Stimulated activated naive CD8-positive, alpha-beta T cell treated with anti-CD3 and anti-CD28 coated beads, Interleukin-15, Interleukin-2, amounts not matched to agents 100 ng/mL and 50 ng/mL, for 24 hours (primary cell): ENCODE data around the gene IFT88.
A peak's percentile ranks its signal among the peaks of the same experiment; 100 is the strongest.
"Not testable (repeated sequence)": the region's sequence is repeated elsewhere in the genome, so short reads cannot be mapped to it uniquely, and the experiment has no call there.

Experiments used
- H3K27ac Mint-ChIP-seq: one replicate; pipeline ENCODE4 v1.8.0; 2021; ENCODE audit warnings: mild to moderate bottlenecking, mixed read lengths
- H3K27me3 Mint-ChIP-seq: one replicate; pipeline ENCODE4 v1.8.0; 2021; ENCODE audit warnings: mixed read lengths
- H3K36me3 Mint-ChIP-seq: one replicate; pipeline ENCODE4 v1.8.0; 2021; ENCODE audit warnings: low read depth, mixed read lengths
- H3K4me1 Mint-ChIP-seq: one replicate; pipeline ENCODE4 v1.8.0; 2021; ENCODE audit warnings: low read depth, mixed read lengths
- H3K4me3 Mint-ChIP-seq: one replicate; pipeline ENCODE4 v1.8.0; 2021; ENCODE audit warnings: mild to moderate bottlenecking, mixed read lengths
- H3K9me3 Mint-ChIP-seq: one replicate; pipeline ENCODE4 v1.8.0; 2021; ENCODE audit warnings: mixed read lengths

IFT88 gene

DNA sequence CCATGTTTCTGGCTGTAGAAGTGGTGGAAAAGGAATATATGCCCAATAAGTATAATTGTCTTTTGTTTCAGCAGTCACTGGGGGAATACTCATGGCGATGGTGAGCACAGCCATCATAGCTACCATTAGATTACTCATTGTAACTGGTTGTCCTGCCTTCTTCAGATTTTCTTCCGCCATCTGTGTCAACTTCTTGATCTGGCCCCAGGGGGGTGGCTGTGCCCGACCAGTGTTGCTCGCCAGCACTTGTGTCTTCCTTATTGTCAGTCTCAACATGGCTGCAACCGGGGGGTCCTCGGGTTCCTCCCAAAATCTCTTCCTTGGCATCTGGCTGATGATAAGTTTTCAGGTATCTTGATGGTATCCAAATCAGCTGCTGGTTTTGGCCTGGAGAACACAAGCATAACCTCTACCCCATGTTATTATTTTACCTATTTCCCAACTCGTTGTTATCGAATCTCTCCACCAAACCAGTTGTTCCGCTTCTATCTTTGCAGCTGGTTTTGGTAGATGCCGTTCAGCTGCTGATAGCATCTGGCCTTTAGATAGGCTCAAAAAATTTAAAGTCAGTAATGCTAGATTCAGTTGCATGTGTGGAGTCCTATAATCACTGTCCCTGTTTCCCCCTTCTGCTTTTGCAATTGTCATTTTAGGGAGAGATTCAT is 113.6 kb downstream of the IFT88 start:
- Mint-ChIP-seq H3K36me3 (peaks cover 3% of the 10 kb centered on the region), H3K9me3 (no peaks in the 10 kb centered on the region), H3K4me3 (no peak overlapping the region), H3K27me3 (no peaks in the 10 kb centered on the region), H3K27ac (no peak overlapping the region), H3K4me1 (no peaks in the 10 kb centered on the region)

- not testable (repeated sequence) for H3K4me1 Mint-ChIP-seq, H3K27me3 Mint-ChIP-seq, H3K36me3 Mint-ChIP-seq, H3K9me3 Mint-ChIP-seq, H3K4me3 Mint-ChIP-seq, H3K27ac Mint-ChIP-seq
Measured at GRCh38 chr13:20681481-20681880, 114.5 kb downstream of the IFT88 start.

DNA sequence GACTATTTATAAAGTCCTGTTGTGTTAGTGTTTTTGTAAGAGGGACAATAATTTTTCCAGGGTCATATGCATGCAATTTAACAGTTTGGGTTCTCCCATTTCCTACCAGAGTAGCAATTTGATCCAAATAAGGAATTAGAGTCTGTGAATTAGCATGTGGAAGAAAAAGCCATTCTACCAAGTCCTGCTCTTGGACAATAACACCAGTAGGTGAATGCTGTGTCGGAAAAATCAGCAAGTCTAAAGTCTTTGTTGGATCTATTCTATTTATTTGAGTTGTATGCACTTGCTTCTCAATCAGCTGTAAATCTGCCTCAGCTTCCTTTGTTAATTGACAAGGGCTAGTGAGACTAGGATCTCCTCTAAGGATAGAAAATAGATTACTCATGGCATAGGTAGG is 115.1 kb downstream of the IFT88 start:
- H3K27ac Mint-ChIP-seq = no peak overlapping the region
- H3K36me3 Mint-ChIP-seq = peaks cover 3% of the 10 kb centered on the region
- no peaks in the 10 kb centered on the region for H3K27me3 Mint-ChIP-seq
- H3K9me3 Mint-ChIP-seq = no peaks in the 10 kb centered on the region
- no peak overlapping the region for H3K4me3 Mint-ChIP-seq
- no peaks in the 10 kb centered on the region for H3K4me1 Mint-ChIP-seq

DNA sequence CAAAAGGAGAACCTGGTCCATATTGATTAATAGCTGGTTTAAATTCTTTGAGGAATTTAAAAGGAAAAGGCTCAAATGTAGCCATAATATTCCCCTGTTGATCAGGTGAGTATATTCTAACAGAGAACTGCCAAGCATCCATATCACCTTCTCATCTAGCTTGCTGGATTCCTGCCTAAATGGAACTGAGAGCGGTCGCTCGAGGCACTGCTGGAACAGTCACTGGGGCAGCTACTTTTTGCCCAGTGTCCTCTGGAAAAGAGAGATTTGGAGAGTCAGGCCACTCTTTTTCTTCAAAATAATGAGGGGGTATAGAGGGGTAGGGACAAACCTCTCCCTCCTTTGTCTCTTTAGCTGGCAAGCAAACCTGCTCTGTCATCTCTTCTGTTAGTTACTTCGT is 117.1 kb downstream of the IFT88 start:
- no peak overlapping the region for H3K27ac Mint-ChIP-seq
- H3K4me3 Mint-ChIP-seq = no peak overlapping the region
- H3K4me1 Mint-ChIP-seq = no peaks in the 10 kb centered on the region
- H3K27me3 Mint-ChIP-seq = no peaks in the 10 kb centered on the region
- H3K36me3 Mint-ChIP-seq = peaks cover 7% of the 10 kb centered on the region
- no peaks in the 10 kb centered on the region for H3K9me3 Mint-ChIP-seq

DNA sequence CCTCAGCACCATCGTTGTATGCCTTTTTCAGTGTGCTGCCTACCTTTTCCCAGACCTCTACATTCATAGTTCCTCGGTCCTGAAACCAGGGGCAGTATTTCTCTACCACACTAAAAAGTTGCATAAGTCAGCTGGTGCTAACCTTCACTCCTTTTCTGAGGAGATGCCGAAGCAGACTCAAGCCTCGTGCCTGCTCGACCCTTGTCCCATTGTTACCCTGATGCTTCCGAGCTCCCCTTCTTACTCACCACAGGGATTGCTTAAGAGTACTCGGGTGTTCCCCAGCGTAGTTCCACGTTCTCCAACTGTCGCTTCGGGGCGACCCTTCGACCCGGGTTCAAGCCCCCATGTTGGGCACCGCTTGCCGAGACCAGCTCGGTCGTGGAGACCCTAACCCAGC is 117.6 kb downstream of the IFT88 start:
- Mint-ChIP-seq H3K36me3 (peaks cover 7% of the 10 kb centered on the region), H3K4me1 (no peaks in the 10 kb centered on the region), H3K9me3 (no peaks in the 10 kb centered on the region), H3K4me3 (no peak overlapping the region), H3K27me3 (no peaks in the 10 kb centered on the region), H3K27ac (no peak overlapping the region)

DNA sequence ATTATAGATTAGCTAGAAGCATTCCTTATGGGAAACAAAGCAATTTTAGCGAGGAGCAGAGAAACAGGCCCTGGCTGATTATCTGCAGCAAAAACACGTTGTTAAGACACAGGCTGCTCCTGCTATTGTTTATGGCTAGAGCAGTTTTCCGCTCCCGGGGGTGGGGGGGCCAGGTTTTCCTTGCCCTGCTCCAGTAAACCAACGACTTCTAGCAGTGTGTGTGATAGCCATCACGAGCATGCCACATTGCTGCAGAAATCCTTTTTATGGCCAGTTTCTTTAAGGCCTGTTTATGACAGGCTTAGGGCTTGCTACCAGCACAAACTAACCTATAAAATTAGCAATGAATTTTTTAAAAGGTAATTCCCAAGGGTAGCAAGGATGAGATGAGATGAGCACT is 118.1 kb downstream of the IFT88 start:
- Mint-ChIP-seq H3K27ac (no peak overlapping the region), H3K27me3 (no peaks in the 10 kb centered on the region), H3K36me3 (peaks cover 7% of the 10 kb centered on the region), H3K9me3 (no peaks in the 10 kb centered on the region), H3K4me1 (no peaks in the 10 kb centered on the region), H3K4me3 (no peak overlapping the region)

GRCh38 chr13:20686167-20686566 is 119.2 kb downstream of the IFT88 start:
- Mint-ChIP-seq H3K27ac (no peak overlapping the region), H3K9me3 (no peaks in the 10 kb centered on the region), H3K4me1 (no peaks in the 10 kb centered on the region), H3K4me3 (no peak overlapping the region), H3K27me3 (no peaks in the 10 kb centered on the region), H3K36me3 (peaks cover 7% of the 10 kb centered on the region)

GRCh38 chr13:20686863-20687579 is 120.1 kb downstream of the IFT88 start:
- Mint-ChIP-seq H3K27ac (no peak overlapping the region), H3K4me1 (no peaks in the 10 kb centered on the region), H3K27me3 (no peaks in the 10 kb centered on the region), H3K4me3 (no peak overlapping the region), H3K9me3 (no peaks in the 10 kb centered on the region), H3K36me3 (peaks cover 7% of the 10 kb centered on the region)

DNA sequence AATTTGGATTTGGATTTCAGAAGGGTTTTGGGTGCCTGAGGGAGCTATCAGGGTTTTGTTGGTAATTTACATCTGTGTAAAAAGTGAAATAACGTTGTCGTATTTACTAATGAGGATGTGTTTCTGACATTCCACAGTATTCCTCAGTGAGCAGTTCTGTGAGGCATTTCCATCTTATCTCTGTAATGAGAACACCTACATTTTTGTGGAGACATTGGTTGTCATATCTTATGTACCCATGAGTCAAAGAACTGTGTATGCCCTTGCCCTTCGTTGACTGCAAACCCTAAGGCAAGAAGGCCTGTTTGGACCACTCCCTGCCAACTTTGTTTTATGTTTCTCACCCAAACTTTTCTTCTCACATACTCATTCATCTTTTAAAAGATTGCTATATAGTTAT is 122.3 kb downstream of the IFT88 start:
- H3K27ac Mint-ChIP-seq = no peak overlapping the region
- H3K36me3 Mint-ChIP-seq = peaks cover 4% of the 10 kb centered on the region
- H3K9me3 Mint-ChIP-seq = no peaks in the 10 kb centered on the region

DNA sequence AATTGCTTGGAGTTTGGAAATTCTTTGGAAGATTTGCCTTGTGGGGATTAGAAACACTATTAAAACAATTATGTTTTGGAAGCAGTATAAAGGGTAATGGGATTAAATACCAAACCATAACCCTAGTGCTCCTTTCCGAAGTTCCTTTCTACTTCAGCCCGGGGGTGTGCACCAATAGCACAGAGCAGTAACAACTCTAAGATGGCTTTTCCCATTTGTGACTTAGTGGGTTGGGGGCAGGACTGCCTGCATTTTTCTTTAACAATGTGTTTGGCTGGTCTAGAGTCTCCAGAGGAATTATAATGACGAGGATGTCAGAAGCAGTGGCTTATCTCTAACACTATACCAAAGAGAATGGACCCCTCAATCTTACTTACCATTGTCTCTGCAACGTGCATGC is 124.7 kb downstream of the IFT88 start:
- H3K9me3 Mint-ChIP-seq = no peaks in the 10 kb centered on the region
- no peak overlapping the region for H3K27ac Mint-ChIP-seq
- peaks cover 4% of the 10 kb centered on the region for H3K36me3 Mint-ChIP-seq
- H3K4me1 Mint-ChIP-seq = no peaks in the 10 kb centered on the region
- H3K27me3 Mint-ChIP-seq = peaks cover 5% of the 10 kb centered on the region
- H3K4me3 Mint-ChIP-seq = no peak overlapping the region

More for the DNA sequence above, 122.3 kb downstream of the IFT88 start:
- H3K4me1 Mint-ChIP-seq = no peaks in the 10 kb centered on the region
- H3K4me3 Mint-ChIP-seq = no peak overlapping the region
- no peaks in the 10 kb centered on the region for H3K27me3 Mint-ChIP-seq

- H3K36me3 Mint-ChIP-seq = no peaks in the 10 kb centered on the region
- no peak overlapping the region for H3K4me3 Mint-ChIP-seq
- H3K27ac Mint-ChIP-seq = no peak overlapping the region
- peaks cover 28% of the 10 kb centered on the region for H3K27me3 Mint-ChIP-seq
- H3K9me3 Mint-ChIP-seq = no peaks in the 10 kb centered on the region
- H3K4me1 Mint-ChIP-seq = no peaks in the 10 kb centered on the region
Measured at GRCh38 chr13:20696073-20696472, 129.1 kb downstream of the IFT88 start.

DNA sequence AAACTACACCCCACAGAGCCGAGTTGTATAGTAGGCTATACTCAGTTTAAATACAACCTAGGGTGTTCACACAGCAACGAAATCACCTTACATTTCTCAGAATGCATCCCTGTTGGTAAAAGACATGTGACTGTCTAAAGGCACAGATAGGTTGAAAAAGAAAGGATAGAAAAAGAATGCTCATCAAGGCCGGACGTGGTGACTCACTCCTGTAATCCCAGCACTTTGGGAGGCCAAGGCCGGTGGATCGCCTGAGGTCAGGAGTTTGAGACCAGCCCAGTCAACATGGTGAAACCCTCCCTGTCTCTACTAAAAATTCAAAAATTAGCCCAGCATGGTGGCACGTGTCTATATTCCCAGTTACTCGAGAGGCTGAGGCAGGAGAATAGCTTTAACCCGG is 132.8 kb downstream of the IFT88 start:
- Mint-ChIP-seq H3K9me3 (no peaks in the 10 kb centered on the region), H3K27ac (no peak overlapping the region), H3K36me3 (no peaks in the 10 kb centered on the region), H3K4me3 (no peak overlapping the region), H3K27me3 (peaks cover 33% of the 10 kb centered on the region), H3K4me1 (peaks cover 18% of the 10 kb centered on the region)

DNA sequence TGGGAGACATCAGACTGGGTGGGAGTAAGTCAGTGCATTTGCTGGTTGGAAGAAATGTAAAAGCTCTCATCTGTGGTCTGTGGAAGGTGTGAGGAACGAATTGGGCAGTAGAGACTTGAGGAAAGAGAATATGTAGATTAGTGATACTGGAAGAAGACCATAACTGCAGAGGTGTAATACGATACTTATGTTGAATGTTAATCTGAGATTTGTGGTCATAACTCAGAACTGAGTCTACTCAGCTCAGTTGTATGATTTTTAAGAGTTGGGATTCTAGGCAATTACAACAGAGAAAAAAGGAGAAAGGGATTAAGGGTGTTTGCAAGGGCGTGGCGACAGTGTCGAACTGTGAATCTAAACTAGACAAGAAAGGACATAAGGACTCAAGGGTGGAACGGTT is 133.3 kb downstream of the IFT88 start:
- Mint-ChIP-seq H3K27ac (no peak overlapping the region), H3K36me3 (no peaks in the 10 kb centered on the region), H3K9me3 (no peaks in the 10 kb centered on the region), H3K4me1 (peaks cover 18% of the 10 kb centered on the region), H3K4me3 (no peak overlapping the region), H3K27me3 (peaks cover 33% of the 10 kb centered on the region)

DNA sequence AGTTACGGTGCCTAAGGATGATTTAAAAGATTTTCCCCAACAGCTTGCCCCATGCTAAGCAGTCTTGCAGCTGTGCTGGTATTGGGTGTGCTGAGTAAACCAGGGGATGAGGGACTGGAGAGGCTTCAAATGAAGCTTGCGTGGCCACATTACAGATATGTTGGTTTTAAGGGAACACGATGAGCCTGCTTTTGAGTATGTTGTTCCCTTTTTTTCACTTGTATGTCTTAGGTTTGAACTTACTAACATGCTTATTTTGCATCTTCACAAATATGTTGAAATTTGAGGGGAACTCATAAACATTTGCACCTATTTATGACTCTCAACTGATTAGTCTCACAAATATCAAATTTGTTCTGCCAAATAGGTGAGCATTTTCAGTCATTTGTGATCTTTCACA is 134.5 kb downstream of the IFT88 start:
- H3K4me1 Mint-ChIP-seq = peaks cover 18% of the 10 kb centered on the region
- no peak overlapping the region for H3K27ac Mint-ChIP-seq
- H3K36me3 Mint-ChIP-seq = no peaks in the 10 kb centered on the region
- H3K27me3 Mint-ChIP-seq = peaks cover 28% of the 10 kb centered on the region
- no peak overlapping the region for H3K4me3 Mint-ChIP-seq
- no peaks in the 10 kb centered on the region for H3K9me3 Mint-ChIP-seq

- Mint-ChIP-seq H3K27ac (peak overlapping the region; percentile 89), H3K27me3 (peaks cover 26% of the 10 kb centered on the region), H3K4me3 (peak overlapping the region; percentile 88), H3K9me3 (no peaks in the 10 kb centered on the region), H3K36me3 (no peaks in the 10 kb centered on the region), H3K4me1 (peaks cover 18% of the 10 kb centered on the region)
Measured at GRCh38 chr13:20702530-20702914, 135.6 kb downstream of the IFT88 start.
